Transverse colon (tissue), 4 donors: ENCODE data around the gene UBASH3A.
A peak's percentile ranks its signal among the peaks of the same experiment; 100 is the strongest.

Experiments used
- POLR2A ChIP-seq: fragments of 450-650 bp; IDR thresholded peaks from one replicate; pipeline ENCODE4 v1.6.1; 2016; ENCODE audit warnings: antibody characterized with exemption, mild to moderate bottlenecking, moderate library complexity
- POLR2AphosphoS5 ChIP-seq, 3 donors: sonication (generic); formaldehyde crosslinking; IDR thresholded peaks; one replicate each; pipeline ENCODE4 v1.6.1; 2016; ENCODE audit warnings: antibody characterized with exemption in 3 of 3
- TF ChIP-seq, protein P1 (sequence below), 5 experiments: fragments of 200-600 bp in 3 of 5; fragments of 450-650 bp in 2 of 5; sonication (generic) in 3 of 5; IDR thresholded peaks; 1 replicate in 2 of 5; 2 replicates in 3 of 5; pipeline ENCODE4 v1.5.1; 2016 to 2017; ENCODE audit warnings: antibody characterized with exemption in 5 of 5, inconsistent platforms in 3 of 5, mild to moderate bottlenecking in 2 of 5, moderate library complexity in 1 of 5

DNA sequence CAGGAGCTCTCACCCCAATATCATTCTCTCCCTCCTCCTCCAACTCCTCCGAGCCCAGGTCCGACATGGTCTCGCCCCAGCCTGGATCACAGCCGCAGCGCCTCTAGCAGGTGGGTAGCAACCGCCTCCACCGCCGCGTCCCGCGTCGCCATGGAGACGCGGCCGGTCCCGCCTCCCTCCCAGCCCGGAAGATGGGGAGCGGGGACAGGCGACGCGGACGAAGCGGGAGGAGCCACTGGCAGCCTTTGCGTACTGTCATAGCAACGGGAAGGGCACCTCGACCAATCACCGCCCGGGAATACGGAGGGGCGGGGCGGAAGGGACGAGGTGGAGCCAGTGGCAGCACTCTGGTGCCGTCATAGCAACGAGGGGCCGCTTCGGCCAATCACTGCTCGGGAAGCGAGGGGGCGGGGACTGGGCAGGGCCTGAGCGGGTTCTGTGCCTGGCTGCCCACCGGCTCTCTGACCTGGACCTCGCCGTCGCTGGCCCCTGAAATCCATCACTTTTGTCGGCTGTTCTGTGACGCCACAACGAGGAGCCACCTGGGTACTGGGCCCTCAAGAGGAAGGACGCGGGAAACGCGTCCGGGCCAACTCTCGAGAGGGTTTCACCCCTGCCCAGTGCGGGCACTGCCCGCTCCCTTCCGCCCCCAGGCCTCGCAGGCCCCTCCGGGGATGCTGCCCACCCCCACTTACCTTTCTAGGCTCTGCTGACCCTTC, 92.6 kb downstream of the UBASH3A start, which contains the start of gene RSPH1:
- peak; percentile 76 for TF ChIP-seq POLR2A
- TF ChIP-seq, protein P1, sequence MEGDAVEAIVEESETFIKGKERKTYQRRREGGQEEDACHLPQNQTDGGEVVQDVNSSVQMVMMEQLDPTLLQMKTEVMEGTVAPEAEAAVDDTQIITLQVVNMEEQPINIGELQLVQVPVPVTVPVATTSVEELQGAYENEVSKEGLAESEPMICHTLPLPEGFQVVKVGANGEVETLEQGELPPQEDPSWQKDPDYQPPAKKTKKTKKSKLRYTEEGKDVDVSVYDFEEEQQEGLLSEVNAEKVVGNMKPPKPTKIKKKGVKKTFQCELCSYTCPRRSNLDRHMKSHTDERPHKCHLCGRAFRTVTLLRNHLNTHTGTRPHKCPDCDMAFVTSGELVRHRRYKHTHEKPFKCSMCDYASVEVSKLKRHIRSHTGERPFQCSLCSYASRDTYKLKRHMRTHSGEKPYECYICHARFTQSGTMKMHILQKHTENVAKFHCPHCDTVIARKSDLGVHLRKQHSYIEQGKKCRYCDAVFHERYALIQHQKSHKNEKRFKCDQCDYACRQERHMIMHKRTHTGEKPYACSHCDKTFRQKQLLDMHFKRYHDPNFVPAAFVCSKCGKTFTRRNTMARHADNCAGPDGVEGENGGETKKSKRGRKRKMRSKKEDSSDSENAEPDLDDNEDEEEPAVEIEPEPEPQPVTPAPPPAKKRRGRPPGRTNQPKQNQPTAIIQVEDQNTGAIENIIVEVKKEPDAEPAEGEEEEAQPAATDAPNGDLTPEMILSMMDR (IDR thresholded peaks at IDR 0.05), result no peak
- peak; percentile 26 to 82 (median 68) for TF ChIP-seq POLR2AphosphoS5 (IDR thresholded peaks at IDR 0.05)
